BLaER1 (cell line): ENCODE data around the gene SNRNP200.

Experiments used
- H3K27ac ChIP-seq: shearing (Covaris generic); formaldehyde crosslinking; 2 replicates; pipeline ENCODE4 v1.8.1; 2022
- H3K27me3 ChIP-seq: shearing (Covaris generic); formaldehyde crosslinking; 2 replicates; pipeline ENCODE4 v1.8.1; 2022
- H3K36me3 ChIP-seq: shearing (Covaris generic); formaldehyde crosslinking; 2 replicates; pipeline ENCODE4 v1.8.1; 2022
- H3K4me1 ChIP-seq: shearing (Covaris generic); formaldehyde crosslinking; 2 replicates; pipeline ENCODE4 v1.8.1; 2022
- H3K4me2 ChIP-seq: shearing (Covaris generic); formaldehyde crosslinking; 2 replicates; pipeline ENCODE4 v1.8.1; 2022
- H3K4me3 ChIP-seq: shearing (Covaris generic); formaldehyde crosslinking; 2 replicates; pipeline ENCODE4 v1.8.1; 2022
- H3K9ac ChIP-seq: shearing (Covaris generic); formaldehyde crosslinking; 2 replicates; pipeline ENCODE4 v1.8.1; 2022
- H3K9me3 ChIP-seq: shearing (Covaris generic); formaldehyde crosslinking; 2 replicates; pipeline ENCODE4 v1.8.1; 2022
- H4K20me1 ChIP-seq: shearing (Covaris generic); formaldehyde crosslinking; 2 replicates; pipeline ENCODE4 v1.8.1; 2022
- Cebpa-rat ChIP-seq: shearing (Covaris generic); IDR thresholded peaks from 2 replicates; pipeline ENCODE4 v1.8.1; 2022

The SNRNP200 gene

DNA sequence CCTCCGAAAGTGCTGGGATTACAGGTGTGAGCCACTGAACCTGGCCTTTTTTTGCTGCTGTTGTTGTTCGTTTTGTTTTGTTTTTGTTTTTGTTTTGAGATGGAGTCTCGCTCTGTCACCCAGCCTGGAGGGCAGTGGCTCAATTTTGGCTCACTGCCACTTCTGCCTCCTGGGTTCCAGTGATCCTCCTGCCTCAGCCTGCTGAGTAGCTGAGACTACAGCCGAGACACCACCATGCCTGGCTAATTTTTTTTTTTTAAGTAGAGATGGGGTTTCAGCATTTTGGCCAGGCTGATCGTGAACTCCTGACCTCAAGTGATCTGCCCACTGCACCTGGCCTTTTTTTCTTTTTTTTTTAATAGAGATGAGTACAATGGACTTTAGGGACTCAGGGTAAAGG is 61.5 kb downstream of the SNRNP200 start:
- Histone ChIP-seq H3K9ac (no peak overlapping the region), H3K9me3 (no peaks in the 10 kb centered on the region), H3K4me1 (peaks cover 58% of the 10 kb centered on the region), H3K4me3 (no peak overlapping the region), H3K27me3 (no peaks in the 10 kb centered on the region), H4K20me1 (no peaks in the 10 kb centered on the region), H3K4me2 (no peak overlapping the region), H3K36me3 (peaks cover 13% of the 10 kb centered on the region), H3K27ac (no peak overlapping the region)
- TF ChIP-seq Cebpa-rat: no peak

DNA sequence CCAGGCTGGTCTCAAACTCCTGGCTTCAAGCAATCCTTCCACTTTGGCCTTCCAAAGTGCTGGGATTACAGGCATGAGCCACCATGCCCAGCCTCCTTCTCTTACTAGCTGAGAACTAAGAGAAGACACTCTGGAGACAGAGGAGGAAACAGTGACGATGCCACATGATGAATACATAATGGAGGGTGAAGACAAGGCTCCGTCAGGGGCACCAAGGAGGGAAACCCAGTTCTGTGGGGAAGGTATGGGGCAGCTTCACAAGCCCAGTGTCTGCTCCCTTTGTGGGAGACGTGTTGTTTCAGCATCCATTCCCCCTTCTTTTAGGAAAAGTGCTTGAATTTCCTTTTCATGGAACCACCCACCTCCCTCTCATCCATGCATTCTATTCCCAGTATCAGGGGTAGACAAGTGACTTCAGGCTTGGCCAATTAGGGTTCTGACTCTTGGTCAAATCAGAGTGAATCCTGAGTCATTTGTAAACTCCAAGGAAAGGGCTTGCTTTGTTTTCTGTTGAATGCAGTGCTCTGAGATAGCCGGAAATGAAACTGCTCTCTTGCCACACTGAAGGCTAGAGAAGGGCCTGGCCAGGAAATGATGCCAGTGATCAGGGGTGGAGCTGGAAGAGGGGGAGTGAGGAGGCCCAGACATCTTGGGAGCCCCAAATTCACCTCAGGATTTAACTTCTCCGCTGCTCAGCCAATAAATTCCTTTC is 63.3 kb downstream of the SNRNP200 start:
- Histone ChIP-seq H3K4me1 (peaks cover 50% of the 10 kb centered on the region), H4K20me1 (no peaks in the 10 kb centered on the region), H3K9me3 (no peaks in the 10 kb centered on the region), H3K9ac (peak overlapping the region; percentile 67), H3K36me3 (peaks cover 26% of the 10 kb centered on the region), H3K4me3 (peak overlapping the region; percentile 17; the same call in 1 of the 2 replicates), H3K4me2 (peak overlapping the region; percentile 74), H3K27me3 (no peaks in the 10 kb centered on the region), H3K27ac (peak overlapping the region; percentile 83)
- no peak for TF ChIP-seq Cebpa-rat

DNA sequence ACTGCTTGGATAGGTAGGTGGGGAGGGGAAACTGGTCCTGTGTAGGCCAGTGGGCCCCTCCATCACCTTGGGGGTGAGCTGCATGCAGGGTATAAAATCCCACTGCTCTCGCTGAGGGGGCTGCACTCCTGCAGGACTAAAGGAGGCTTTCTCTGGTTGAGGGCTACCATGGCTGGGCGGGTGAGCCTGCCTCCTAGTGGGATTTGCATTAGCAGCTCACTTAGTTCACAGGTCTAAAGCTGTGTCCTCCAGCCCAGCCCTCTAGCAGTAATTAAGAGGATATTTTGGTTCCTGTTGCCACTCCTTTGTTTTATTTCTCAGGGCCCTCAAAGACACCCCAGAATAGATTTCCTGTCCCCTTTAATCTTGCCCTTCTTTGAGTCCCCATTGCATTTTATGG is 64.1 kb downstream of the SNRNP200 start:
- H3K4me3 ChIP-seq: 0 out of 2 replicates have a peak overlapping the region, but pooled peaks have one; percentile 17
- peaks cover 42% of the 10 kb centered on the region for H3K4me1 ChIP-seq
- no peaks in the 10 kb centered on the region for H4K20me1 ChIP-seq
- peak overlapping the region; percentile 74 for H3K4me2 ChIP-seq
- no peak for TF ChIP-seq Cebpa-rat
- peaks cover 34% of the 10 kb centered on the region for H3K36me3 ChIP-seq
- no peaks in the 10 kb centered on the region for H3K9me3 ChIP-seq
- H3K9ac ChIP-seq: peak overlapping the region; percentile 67; the same call in 1 of the 2 replicates
- no peaks in the 10 kb centered on the region for H3K27me3 ChIP-seq
- H3K27ac ChIP-seq: peak overlapping the region; percentile 83

DNA sequence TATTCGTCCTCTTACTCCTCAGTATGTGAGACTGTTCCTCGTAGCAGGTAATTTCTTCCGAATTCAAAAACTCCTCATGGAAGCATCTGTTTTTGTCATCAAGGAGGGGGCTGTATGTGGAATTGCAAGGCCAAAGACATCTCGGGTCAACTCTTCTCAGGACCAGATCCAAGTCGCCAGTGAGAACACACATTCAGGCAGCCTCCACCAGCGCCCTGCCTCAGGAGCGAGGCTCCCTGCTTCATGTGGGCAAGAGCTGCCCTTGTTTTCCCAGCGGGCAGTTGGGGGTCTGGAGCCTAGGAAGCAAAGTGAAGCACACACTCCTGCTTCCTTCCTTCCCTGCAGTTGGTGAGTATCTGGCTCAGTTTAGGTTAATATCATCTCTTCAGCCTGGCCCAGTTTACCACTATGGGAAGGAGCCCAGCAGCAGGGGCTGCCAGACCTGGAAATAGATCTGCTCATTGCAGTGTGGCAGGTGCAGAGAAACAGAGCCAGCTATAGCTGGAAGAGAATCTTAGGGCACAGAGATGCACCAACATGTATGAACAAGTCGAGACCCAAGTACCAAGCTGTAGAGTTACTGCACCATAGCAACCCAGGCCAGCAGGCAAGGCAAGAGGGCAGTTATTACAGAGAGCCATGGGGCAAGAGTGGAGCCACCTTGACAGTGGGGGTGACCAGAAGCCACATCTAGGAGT is 64.9 kb downstream of the SNRNP200 start:
- no peaks in the 10 kb centered on the region for H3K9me3 ChIP-seq
- TF ChIP-seq Cebpa-rat: no peak

DNA sequence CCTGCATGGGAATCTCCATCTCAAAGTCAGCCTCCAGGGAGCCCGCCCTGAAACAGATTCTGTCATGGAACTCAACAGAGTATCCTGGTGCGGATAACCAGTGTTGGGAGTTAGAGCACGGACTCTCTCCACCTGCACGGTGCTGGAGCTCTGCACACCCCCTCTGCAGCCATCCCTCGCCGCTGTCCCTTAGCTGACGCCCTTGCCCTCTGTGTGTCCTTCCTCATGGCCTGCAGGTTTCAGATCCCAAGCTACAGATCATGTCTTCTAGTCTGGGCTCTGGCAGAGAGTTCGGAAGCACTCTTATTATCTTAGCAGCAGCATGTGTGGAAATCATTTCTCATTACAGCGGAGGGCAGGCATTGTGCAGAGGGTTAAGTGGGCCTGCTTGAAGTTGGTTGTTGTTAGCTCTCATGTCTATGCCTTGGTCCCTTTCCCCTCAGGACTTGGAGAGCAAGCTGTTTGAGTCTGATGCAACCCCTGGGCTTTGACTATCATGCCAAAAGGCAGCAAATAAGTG is 65.5 kb downstream of the SNRNP200 start:
- Histone ChIP-seq H3K4me3 (no peak overlapping the region), H3K9ac (no peak overlapping the region), H3K27me3 (no peaks in the 10 kb centered on the region), H3K27ac (no peak overlapping the region), H3K36me3 (peaks cover 34% of the 10 kb centered on the region), H3K9me3 (no peaks in the 10 kb centered on the region), H3K4me1 (peaks cover 35% of the 10 kb centered on the region), H3K4me2 (no peak overlapping the region), H4K20me1 (no peaks in the 10 kb centered on the region)
- no peak for TF ChIP-seq Cebpa-rat

More for the DNA sequence above, 64.9 kb downstream of the SNRNP200 start:
- Histone ChIP-seq H3K27ac (peak overlapping the region; percentile 83), H3K4me3 (no peak overlapping the region), H4K20me1 (no peaks in the 10 kb centered on the region), H3K36me3 (peaks cover 34% of the 10 kb centered on the region), H3K4me2 (peak overlapping the region; percentile 74; the same call in 1 of the 2 replicates), H3K9ac (no peak overlapping the region), H3K4me1 (peaks cover 38% of the 10 kb centered on the region), H3K27me3 (no peaks in the 10 kb centered on the region)

DNA sequence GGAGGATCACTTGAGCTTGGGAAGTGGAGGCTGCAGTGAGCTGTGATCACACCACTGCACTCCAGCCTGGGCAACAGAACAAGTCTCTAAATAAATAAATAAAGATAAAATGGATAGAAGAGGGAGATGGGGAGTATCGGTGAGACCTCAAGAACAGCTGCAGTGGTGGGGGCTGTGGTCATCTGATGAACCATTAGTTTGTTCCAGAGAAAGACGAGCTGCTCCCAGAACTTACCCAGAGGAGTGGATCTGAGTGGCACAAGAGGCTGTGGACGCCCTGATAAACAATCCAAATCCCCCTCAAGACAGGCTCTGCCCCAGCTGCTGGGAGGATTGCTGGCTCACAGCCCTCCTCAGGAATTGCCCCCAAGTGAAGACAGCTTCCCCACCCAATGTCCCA is 66.3 kb downstream of the SNRNP200 start:
- H3K9ac ChIP-seq: no peak overlapping the region
- peaks cover 34% of the 10 kb centered on the region for H3K36me3 ChIP-seq
- no peak overlapping the region for H3K4me2 ChIP-seq
- no peaks in the 10 kb centered on the region for H3K27me3 ChIP-seq
- H3K9me3 ChIP-seq: no peaks in the 10 kb centered on the region
- H4K20me1 ChIP-seq: no peaks in the 10 kb centered on the region
- H3K4me3 ChIP-seq: no peak overlapping the region
- H3K27ac ChIP-seq: no peak overlapping the region
- peaks cover 40% of the 10 kb centered on the region for H3K4me1 ChIP-seq
- no peak for TF ChIP-seq Cebpa-rat

DNA sequence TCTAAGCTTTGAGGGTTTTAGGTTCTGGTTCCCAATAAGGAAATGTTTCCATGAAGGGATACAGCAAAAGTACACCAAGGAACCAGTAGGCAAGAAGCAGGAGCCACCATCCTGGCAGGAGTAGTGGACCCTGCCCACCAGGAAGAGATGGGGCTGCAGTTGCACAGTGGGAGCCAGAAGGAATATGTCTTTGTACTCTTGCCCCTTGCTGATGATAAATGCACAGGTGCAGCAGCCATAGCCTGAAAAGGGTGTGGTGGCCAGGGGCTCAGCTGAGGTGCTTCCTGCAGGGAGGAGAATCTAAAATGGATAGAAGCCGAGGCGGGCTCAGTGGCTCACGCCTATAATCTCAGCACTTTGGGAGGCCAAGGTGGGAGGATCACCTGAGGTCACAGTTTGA is 67.1 kb downstream of the SNRNP200 start:
- Histone ChIP-seq H3K9ac (no peak overlapping the region), H4K20me1 (no peaks in the 10 kb centered on the region), H3K36me3 (peaks cover 34% of the 10 kb centered on the region), H3K4me3 (no peak overlapping the region), H3K4me2 (no peak overlapping the region), H3K9me3 (no peaks in the 10 kb centered on the region), H3K4me1 (peaks cover 49% of the 10 kb centered on the region), H3K27me3 (no peaks in the 10 kb centered on the region), H3K27ac (no peak overlapping the region)
- no peak for TF ChIP-seq Cebpa-rat

DNA sequence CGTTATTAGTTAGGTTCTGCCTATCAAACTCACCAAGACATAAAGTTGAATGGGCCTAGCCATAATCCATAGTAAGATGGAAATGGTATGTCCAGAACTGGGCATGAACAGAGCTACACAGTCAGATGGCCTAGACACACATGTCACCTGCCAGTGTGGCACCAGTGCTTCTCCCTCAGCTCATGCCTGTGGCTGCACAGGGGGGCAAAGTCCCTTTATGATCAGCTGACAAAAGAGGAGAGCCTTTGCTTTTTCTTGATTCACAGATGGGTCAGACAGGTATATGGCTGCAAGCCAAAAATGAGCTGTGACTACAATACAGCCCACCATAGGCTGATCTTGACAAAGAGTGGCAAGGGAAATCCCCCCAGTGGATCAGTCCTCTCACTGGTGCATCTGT is 68.5 kb downstream of the SNRNP200 start:
- peaks cover 34% of the 10 kb centered on the region for H3K36me3 ChIP-seq
- H3K9ac ChIP-seq: no peak overlapping the region
- H3K27me3 ChIP-seq: no peaks in the 10 kb centered on the region
- H3K4me3 ChIP-seq: no peak overlapping the region
- H3K9me3 ChIP-seq: no peaks in the 10 kb centered on the region
- peaks cover 35% of the 10 kb centered on the region for H3K4me1 ChIP-seq
- H3K4me2 ChIP-seq: no peak overlapping the region
- H3K27ac ChIP-seq: no peak overlapping the region
- no peaks in the 10 kb centered on the region for H4K20me1 ChIP-seq
- no peak for TF ChIP-seq Cebpa-rat

DNA sequence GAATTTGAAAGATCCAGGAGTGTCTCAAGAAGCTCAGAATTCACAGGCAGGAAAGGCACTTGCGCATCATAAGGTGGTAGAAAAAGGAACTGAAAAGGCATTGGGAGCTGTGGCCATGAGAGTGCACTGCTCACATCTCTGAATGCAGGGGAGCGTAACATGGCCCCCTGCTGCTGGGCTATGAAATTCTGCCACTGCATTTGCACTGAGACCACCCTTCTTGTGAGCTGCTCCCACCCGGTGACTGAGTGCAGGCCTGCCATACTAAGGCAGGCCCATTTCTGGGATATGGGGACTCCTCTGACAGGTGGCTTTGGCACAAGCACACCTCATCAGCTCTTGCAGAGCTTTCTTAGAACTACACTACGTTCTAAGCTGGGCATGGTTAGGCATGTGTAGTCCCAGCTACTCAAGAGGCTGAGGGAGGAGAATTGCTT is 71.4 kb downstream of the SNRNP200 start:
- peaks cover 20% of the 10 kb centered on the region for H3K4me1 ChIP-seq
- TF ChIP-seq Cebpa-rat: no peak
- peak overlapping the region; percentile 50 for H3K4me2 ChIP-seq
- no peak overlapping the region for H3K9ac ChIP-seq
- peaks cover 22% of the 10 kb centered on the region for H3K36me3 ChIP-seq
- no peaks in the 10 kb centered on the region for H3K9me3 ChIP-seq
- H3K4me3 ChIP-seq: no peak overlapping the region
- H3K27me3 ChIP-seq: no peaks in the 10 kb centered on the region
- no peak overlapping the region for H3K27ac ChIP-seq
- no peaks in the 10 kb centered on the region for H4K20me1 ChIP-seq

DNA sequence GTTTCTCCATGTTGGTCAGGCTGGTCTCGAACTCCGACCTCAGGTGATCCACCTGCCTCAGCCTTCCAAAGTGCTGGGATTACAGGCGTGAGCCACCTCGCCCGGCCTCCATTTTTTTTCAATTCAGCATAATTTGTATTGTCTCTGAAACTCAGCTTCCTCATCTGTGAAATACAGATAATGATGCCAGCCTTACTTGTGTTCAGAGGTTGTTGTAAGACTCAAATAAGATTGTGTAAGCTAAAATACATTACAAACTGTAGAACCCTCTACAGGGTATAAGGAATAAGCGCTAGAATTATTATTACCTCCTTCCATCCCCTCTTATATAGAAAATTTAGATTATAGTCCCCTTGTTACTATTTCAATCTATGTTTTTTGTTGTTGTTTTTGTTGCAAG is 71.9 kb downstream of the SNRNP200 start:
- Histone ChIP-seq H3K4me2 (peak overlapping the region; percentile 50; the same call in 1 of the 2 replicates), H3K27ac (no peak overlapping the region), H3K9me3 (no peaks in the 10 kb centered on the region), H4K20me1 (no peaks in the 10 kb centered on the region), H3K27me3 (no peaks in the 10 kb centered on the region), H3K4me1 (peaks cover 20% of the 10 kb centered on the region), H3K4me3 (no peak overlapping the region), H3K36me3 (peaks cover 22% of the 10 kb centered on the region), H3K9ac (no peak overlapping the region)
- TF ChIP-seq Cebpa-rat: no peak
